Activated CD4-positive, alpha-beta T cell treated with anti-CD3 and anti-CD28 coated beads, Interleukin-2, amount 50 U/mL, for 1 hour (primary cell): ENCODE results near the gene CARD16.
A peak's percentile ranks its signal among the peaks of the same experiment; 100 is the strongest.
"Not testable (repeated sequence)": the region's sequence is repeated elsewhere in the genome, so short reads cannot be mapped to it uniquely, and the experiment has no call there.

Experiments
- DNase-seq: peaks from one replicate; pipeline ENCODE4 v3.0.0-alpha.2; 2020

CARD16 gene

GRCh38 chr11:105046898-105047579 lies 1.9 kb upstream of the CARD16 start:
- no peak for DNase-seq

GRCh38 chr11:105045676-105046296 lies 651 bp upstream of the CARD16 start:
- DNase-seq, result no peak

- DNase-seq, result no peak
Measured at GRCh38 chr11:105042178-105042577, 3.0 kb downstream of the CARD16 start.

GRCh38 chr11:105040703-105041102 lies 4.4 kb downstream of the CARD16 start:
- DNase-seq, result no peak

- DNase-seq, result no peak
Measured at GRCh38 chr11:105034813-105035620, 10.1 kb downstream of the CARD16 start, which contains the start of gene CASP1. TSS of gene CASP1 (minus strand) at chr11:105035144. CDS start at chr11:105035113, 31 bp downstream.

- not testable (repeated sequence) for DNase-seq
Measured at GRCh38 chr11:105034388-105034787, 10.7 kb downstream of the CARD16 start.

GRCh38 chr11:105033781-105034180 lies 11.4 kb downstream of the CARD16 start:
- no peak for DNase-seq

GRCh38 chr11:105033343-105033742 lies 11.8 kb downstream of the CARD16 start:
- no peak for DNase-seq

- DNase-seq, result no peak
Measured at GRCh38 chr11:105032495-105032894, 12.6 kb downstream of the CARD16 start.

- no peak for DNase-seq
Measured at GRCh38 chr11:105027678-105028077, 17.5 kb downstream of the CARD16 start.

- no peak for DNase-seq
Measured at GRCh38 chr11:105024394-105024793, 20.7 kb downstream of the CARD16 start.

GRCh38 chr11:105023003-105023402 lies 22.1 kb downstream of the CARD16 start, which contains the start of gene CASP5:
TSS of gene CASP5 (minus strand) at chr11:105023168. CDS start at chr11:105023136, 32 bp downstream.
- no peak for DNase-seq

- DNase-seq, result no peak
Measured at GRCh38 chr11:105022527-105022926, 22.6 kb downstream of the CARD16 start.

GRCh38 chr11:105007463-105007862 lies 37.7 kb downstream of the CARD16 start:
- no peak for DNase-seq

GRCh38 chr11:105005451-105005845 lies 39.7 kb downstream of the CARD16 start:
- no peak for DNase-seq

GRCh38 chr11:105004021-105004420 lies 41.1 kb downstream of the CARD16 start:
- DNase-seq, result no peak

GRCh38 chr11:105003151-105003550 lies 42.0 kb downstream of the CARD16 start:
- DNase-seq, result no peak

GRCh38 chr11:105000797-105001196 lies 44.3 kb downstream of the CARD16 start:
- DNase-seq, result peak; percentile 42

GRCh38 chr11:105000167-105000566 lies 45.0 kb downstream of the CARD16 start:
- DNase-seq, result no peak

- no peak for DNase-seq
Measured at GRCh38 chr11:104999721-105000120, 45.4 kb downstream of the CARD16 start.

- DNase-seq, result no peak
Measured at GRCh38 chr11:104997288-104997687, 47.8 kb downstream of the CARD16 start.

- DNase-seq, result no peak
Measured at GRCh38 chr11:104995001-104995408, 50.1 kb downstream of the CARD16 start.

GRCh38 chr11:104992781-104993180 lies 52.4 kb downstream of the CARD16 start:
- DNase-seq, result no peak

- no peak for DNase-seq
Measured at GRCh38 chr11:104991994-104992393, 53.1 kb downstream of the CARD16 start.
